ENCODE data around the gene KCND3. TPM values are rescaled to one million over a fixed set of nuclear protein-coding genes. Genes with fewer than 3 reads are reported as not detected.

The KCND3 gene
- total RNA-seq, 6 donors from 2014 or later: 2.7 to 6.4 (median 5.4) TPM

DNA sequence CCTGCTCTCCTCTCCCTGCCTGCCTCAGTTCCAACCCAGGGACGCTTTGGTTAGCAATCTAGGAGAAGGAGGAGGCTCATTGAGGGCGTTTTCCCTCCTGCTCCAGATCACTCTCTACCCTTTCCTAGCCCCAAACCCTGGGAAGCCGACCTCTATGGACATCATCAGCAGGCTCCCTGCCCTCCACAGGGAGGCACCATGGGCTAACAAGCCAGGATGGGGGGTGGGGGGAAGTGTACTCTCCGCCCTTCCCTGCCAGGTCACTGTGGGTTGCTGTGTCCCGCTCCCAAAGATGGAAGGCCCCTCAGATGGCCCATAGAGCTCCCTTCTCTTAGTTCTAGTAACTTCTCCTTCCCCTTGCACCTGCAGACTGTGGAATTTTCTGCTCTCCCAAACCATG is 35.7 kb downstream of the KCND3 start:
- no peak overlapping the region for H3K4me3 ChIP-seq
- ATAC-seq (ENCODE audit: low FRiP score in 2 of 2): no peak
- no peaks in the 10 kb centered on the region for H3K36me3 ChIP-seq
- H3K4me1 ChIP-seq: peaks cover 0 to 10% (median 0%) of the 10 kb centered on the region in 4 donors
- DNase-seq: no peak
- no peak for TF ChIP-seq POLR2AphosphoS5 (IDR thresholded peaks at IDR 0.05)
- no peak for TF ChIP-seq POLR2A (IDR thresholded peaks at IDR 0.05)
- TF ChIP-seq CTCF (IDR thresholded peaks at IDR 0.05): no peak
- no peak for TF ChIP-seq EP300 (IDR thresholded peaks at IDR 0.05)
- H3K9me3 ChIP-seq: no peaks in the 10 kb centered on the region
- no peak overlapping the region for H3K27ac ChIP-seq
- WGBS, 2 donors: 87 to 98% methylated on average over 4 to 5 of the region's 5 CpGs
- no peaks in the 10 kb centered on the region for H3K27me3 ChIP-seq

- TF ChIP-seq POLR2A (IDR thresholded peaks at IDR 0.05): no peak
- no peak for TF ChIP-seq CTCF (IDR thresholded peaks at IDR 0.05)
- TF ChIP-seq EP300 (IDR thresholded peaks at IDR 0.05): no peak
- no peak for TF ChIP-seq POLR2AphosphoS5 (IDR thresholded peaks at IDR 0.05)
- Histone ChIP-seq H3K36me3 (no peaks in the 10 kb centered on the region), H3K27ac (no peak overlapping the region), H3K9me3 (no peaks in the 10 kb centered on the region), H3K4me1 (peaks cover 0 to 10% (median 3%) of the 10 kb centered on the region in 4 donors), H3K4me3 (no peak overlapping the region), H3K27me3 (no peaks in the 10 kb centered on the region)
- ATAC-seq (ENCODE audit: low FRiP score in 2 of 2) (no peak), DNase-seq (no peak)
- 60 to 69% methylated on average over 3 to 4 of the region's 4 CpGs for WGBS, 2 donors
Measured at GRCh38 chr1:111952125-111952657, 37.3 kb downstream of the KCND3 start.

DNA sequence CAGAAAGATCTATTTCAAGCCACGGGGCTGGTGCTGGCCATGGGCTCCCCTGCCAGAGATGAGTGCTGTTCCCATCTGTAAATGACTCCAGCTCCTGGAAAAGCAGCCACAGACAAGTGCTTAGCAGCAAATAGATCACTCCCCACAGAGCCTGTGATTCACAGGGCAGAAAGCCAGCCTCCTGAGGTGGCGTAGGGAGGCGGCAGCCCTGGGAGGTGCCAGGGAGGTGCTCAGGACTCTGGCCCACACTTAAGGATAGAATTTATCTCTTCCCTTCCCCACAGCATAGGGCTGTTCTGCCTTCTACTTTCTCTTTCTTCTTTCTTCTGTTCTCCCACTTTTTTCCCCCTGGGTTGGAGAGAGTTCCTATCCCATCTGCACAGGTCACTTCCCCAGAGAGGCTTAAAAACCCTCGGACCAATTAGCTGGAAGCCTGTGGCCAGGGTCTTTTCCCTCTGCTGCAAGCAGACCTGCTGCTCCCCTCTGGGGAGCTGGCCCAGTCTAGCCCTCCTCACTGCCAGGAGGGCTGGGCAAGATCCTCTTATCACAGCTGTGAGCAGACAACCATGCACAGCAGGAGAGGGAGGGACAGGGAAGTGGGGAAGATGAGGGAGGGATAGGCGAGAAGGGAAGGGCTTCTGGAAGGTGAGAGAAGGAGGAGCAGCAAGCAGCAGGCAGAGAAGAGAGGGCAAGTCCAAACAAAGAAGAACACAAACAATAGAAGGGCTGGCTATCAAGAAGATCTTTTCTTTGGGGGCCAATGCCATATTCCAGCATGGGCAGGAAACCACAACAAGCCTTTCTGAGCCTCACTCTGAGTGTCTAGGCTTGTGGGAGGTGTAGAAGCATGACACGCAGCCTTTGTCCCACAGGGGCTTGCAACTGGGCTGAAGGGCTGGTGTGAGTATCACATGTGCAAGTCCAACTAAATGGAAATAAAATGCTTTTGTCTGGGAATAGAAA is 41.0 kb downstream of the KCND3 start:
- H3K4me3 ChIP-seq: no peak overlapping the region
- ATAC-seq (ENCODE audit: low FRiP score in 2 of 2) (peak; percentile 6 to 59), DNase-seq (no peak)
- no peaks in the 10 kb centered on the region for H3K9me3 ChIP-seq
- no peak overlapping the region for H3K27ac ChIP-seq
- no peak for TF ChIP-seq CTCF (IDR thresholded peaks at IDR 0.05)
- TF ChIP-seq POLR2A (IDR thresholded peaks at IDR 0.05): no peak
- TF ChIP-seq EP300 (IDR thresholded peaks at IDR 0.05): no peak
- TF ChIP-seq POLR2AphosphoS5 (IDR thresholded peaks at IDR 0.05): no peak
- no peaks in the 10 kb centered on the region for H3K27me3 ChIP-seq
- WGBS, 2 donors: 53 to 69% methylated on average over 6 of the region's 6 CpGs
- no peaks in the 10 kb centered on the region for H3K36me3 ChIP-seq
- H3K4me1 ChIP-seq: peaks cover 0 to 6% (median 0%) of the 10 kb centered on the region in 4 donors

GRCh38 chr1:111943846-111944749 is 45.4 kb downstream of the KCND3 start:
- no peak overlapping the region for H3K4me3 ChIP-seq
- H3K4me1 ChIP-seq: peaks cover 0 to 6% (median 0%) of the 10 kb centered on the region in 4 donors
- no peak overlapping the region for H3K27ac ChIP-seq
- TF ChIP-seq CTCF (IDR thresholded peaks at IDR 0.05) (no peak), POLR2AphosphoS5 (IDR thresholded peaks at IDR 0.05) (no peak), EP300 (IDR thresholded peaks at IDR 0.05) (no peak), POLR2A (IDR thresholded peaks at IDR 0.05) (no peak)
- no peaks in the 10 kb centered on the region for H3K9me3 ChIP-seq
- WGBS, 2 donors: 77 to 84% methylated on average over 11 to 15 of the region's 15 CpGs
- no peaks in the 10 kb centered on the region for H3K27me3 ChIP-seq
- DNase-seq (no peak), ATAC-seq (ENCODE audit: low FRiP score in 2 of 2) (no peak)
- no peaks in the 10 kb centered on the region for H3K36me3 ChIP-seq

Data from upper lobe of left lung (tissue), 6 donors.